ENCODE data around the gene SLC44A3.

DNA sequence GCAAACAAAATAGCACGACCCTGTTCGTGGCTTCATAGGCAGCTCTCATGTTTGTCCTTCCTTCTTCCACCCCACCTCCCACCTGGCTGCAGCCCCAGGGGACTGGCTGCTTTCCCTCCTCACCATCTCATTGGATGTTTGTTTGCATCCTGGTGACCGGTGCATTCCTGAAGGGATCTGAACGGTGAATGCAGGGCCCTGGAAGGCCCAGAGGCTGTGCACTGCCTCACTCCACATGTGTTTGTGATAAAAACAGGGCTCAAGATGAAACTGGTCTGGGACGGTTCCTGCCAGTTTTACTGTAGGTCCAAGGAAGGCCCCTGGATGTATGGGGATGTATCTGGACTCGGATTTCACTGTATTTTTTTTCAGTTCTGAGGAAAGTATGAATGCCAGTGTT, 63.9 kb downstream of the SLC44A3 start:
- TF ChIP-seq, protein P1, sequence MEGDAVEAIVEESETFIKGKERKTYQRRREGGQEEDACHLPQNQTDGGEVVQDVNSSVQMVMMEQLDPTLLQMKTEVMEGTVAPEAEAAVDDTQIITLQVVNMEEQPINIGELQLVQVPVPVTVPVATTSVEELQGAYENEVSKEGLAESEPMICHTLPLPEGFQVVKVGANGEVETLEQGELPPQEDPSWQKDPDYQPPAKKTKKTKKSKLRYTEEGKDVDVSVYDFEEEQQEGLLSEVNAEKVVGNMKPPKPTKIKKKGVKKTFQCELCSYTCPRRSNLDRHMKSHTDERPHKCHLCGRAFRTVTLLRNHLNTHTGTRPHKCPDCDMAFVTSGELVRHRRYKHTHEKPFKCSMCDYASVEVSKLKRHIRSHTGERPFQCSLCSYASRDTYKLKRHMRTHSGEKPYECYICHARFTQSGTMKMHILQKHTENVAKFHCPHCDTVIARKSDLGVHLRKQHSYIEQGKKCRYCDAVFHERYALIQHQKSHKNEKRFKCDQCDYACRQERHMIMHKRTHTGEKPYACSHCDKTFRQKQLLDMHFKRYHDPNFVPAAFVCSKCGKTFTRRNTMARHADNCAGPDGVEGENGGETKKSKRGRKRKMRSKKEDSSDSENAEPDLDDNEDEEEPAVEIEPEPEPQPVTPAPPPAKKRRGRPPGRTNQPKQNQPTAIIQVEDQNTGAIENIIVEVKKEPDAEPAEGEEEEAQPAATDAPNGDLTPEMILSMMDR (IDR thresholded peaks at IDR 0.05), result no peak
- TF ChIP-seq POLR2A (IDR thresholded peaks at IDR 0.05), result no peak
